Mesenteric fat pad (tissue), 1 donor: Measurements from ENCODE around the gene RPS21. TPM values are rescaled to one million over a fixed set of nuclear protein-coding genes. Genes with fewer than 3 reads are reported as not detected.

Source experiments
- DNase-seq: peaks from one replicate; pipeline ENCODE4 v3.0.0-alpha.2; 2020; ENCODE audit warnings: low spot score
- total RNA-seq: library from RNA; stranded (reverse); fragmentation: NEBNext Ultra II Directional; extraction: Animal tissue kit (Norgen Biotek cat#: 25700); gene quantifications from one replicate; pipeline ENCODE4 v1.2.1, GENCODE V29; 2021
- donor health status: DM: yes; HTN: yes; CAD: no.

Gene RPS21
- total RNA-seq, 1 donor from 2014 or later, result 856 TPM

- DNase-seq, result no peak
These were observed 22.4 kb downstream of the RPS21 start for GRCh38 chr20:62409086-62409853.

- DNase-seq, result no peak
These were observed 23.2 kb downstream of the RPS21 start for GRCh38 chr20:62409931-62410745.

- no peak for DNase-seq
These were observed 24.0 kb downstream of the RPS21 start for GRCh38 chr20:62410746-62411478.

- DNase-seq, result no peak
These were observed 24.7 kb downstream of the RPS21 start for GRCh38 chr20:62411479-62412193.

- DNase-seq, result no peak
These were observed 25.5 kb downstream of the RPS21 start for GRCh38 chr20:62412194-62413024.

- no peak for DNase-seq
These were observed 26.2 kb downstream of the RPS21 start for GRCh38 chr20:62413025-62413570.

- no peak for DNase-seq
These were observed 27.1 kb downstream of the RPS21 start for GRCh38 chr20:62413896-62414481.

- no peak for DNase-seq
These were observed 28.6 kb downstream of the RPS21 start for GRCh38 chr20:62415354-62416111.

- no peak for DNase-seq
These were observed 30.0 kb downstream of the RPS21 start for GRCh38 chr20:62416651-62417637.

- no peak for DNase-seq
These were observed 31.2 kb downstream of the RPS21 start for GRCh38 chr20:62417981-62418708.

GRCh38 chr20:62418709-62419487 lies 32.0 kb downstream of the RPS21 start:
- no peak for DNase-seq

GRCh38 chr20:62419759-62420158 lies 32.9 kb downstream of the RPS21 start:
- DNase-seq, result no peak

GRCh38 chr20:62420846-62421715 lies 34.2 kb downstream of the RPS21 start:
- no peak for DNase-seq

GRCh38 chr20:62421716-62421990 lies 34.8 kb downstream of the RPS21 start:
- DNase-seq, result no peak

- no peak for DNase-seq
These were observed 35.9 kb downstream of the RPS21 start for GRCh38 chr20:62422636-62423325.
